ENCODE data around the gene IL16.

The IL16 gene

DNA sequence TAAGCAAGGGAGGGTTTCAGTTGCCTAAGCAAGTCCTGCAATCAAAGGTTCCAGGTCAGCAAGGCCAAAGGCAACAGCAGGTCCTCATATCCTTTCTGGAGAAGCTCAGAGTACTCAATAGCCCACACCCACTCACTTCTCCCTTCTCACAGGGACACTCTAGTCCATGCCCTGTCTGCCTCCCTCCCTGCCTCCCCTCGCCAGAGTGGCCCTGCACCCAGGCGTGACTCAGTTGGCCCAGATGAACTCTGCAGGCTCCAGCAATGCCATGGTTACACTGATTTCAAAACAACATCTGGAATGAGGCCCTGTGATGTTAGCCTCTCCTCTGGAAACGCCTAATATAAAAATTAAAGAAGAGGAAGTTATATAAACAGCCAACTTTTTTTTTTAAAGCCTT, 32.9 kb downstream of the IL16 start:
- Histone ChIP-seq H3K27me3 (replicated peaks; ENCODE audit: insufficient read depth, low read length) (no peaks in the 10 kb centered on the region), H3K79me2 (ENCODE audit: low read length) (no peaks in the 10 kb centered on the region), H3K9ac (ENCODE audit: low read length) (no peak overlapping the region), H3K9me3 (replicated peaks; ENCODE audit: insufficient read depth, low read length) (no peaks in the 10 kb centered on the region), H3K4me1 (ENCODE audit: low read length) (peaks cover 9% of the 10 kb centered on the region), H3K4me2 (ENCODE audit: low read depth, low read length) (no peak overlapping the region), H3K27ac (ENCODE audit: low read length) (no peak overlapping the region), H2AFZ (ENCODE audit: low read length) (no peak overlapping the region), H3F3A (ENCODE audit: insufficient read depth, low read length) (no peaks in the 10 kb centered on the region), H3K9me2 (replicated peaks; ENCODE audit: insufficient read depth, low read length) (no peaks in the 10 kb centered on the region), H3K4me3 (ENCODE audit: low read length) (no peak overlapping the region), H4K20me1 (ENCODE audit: insufficient read depth, low read length) (no peaks in the 10 kb centered on the region), H3K36me3 (replicated peaks; ENCODE audit: insufficient read depth, low read length) (no peaks in the 10 kb centered on the region)
- no peak for TF ChIP-seq EZH2 (optimal IDR thresholded peaks at IDR 0.05; ENCODE audit: low read depth, low read length)
- no peak for DNase-seq

DNA sequence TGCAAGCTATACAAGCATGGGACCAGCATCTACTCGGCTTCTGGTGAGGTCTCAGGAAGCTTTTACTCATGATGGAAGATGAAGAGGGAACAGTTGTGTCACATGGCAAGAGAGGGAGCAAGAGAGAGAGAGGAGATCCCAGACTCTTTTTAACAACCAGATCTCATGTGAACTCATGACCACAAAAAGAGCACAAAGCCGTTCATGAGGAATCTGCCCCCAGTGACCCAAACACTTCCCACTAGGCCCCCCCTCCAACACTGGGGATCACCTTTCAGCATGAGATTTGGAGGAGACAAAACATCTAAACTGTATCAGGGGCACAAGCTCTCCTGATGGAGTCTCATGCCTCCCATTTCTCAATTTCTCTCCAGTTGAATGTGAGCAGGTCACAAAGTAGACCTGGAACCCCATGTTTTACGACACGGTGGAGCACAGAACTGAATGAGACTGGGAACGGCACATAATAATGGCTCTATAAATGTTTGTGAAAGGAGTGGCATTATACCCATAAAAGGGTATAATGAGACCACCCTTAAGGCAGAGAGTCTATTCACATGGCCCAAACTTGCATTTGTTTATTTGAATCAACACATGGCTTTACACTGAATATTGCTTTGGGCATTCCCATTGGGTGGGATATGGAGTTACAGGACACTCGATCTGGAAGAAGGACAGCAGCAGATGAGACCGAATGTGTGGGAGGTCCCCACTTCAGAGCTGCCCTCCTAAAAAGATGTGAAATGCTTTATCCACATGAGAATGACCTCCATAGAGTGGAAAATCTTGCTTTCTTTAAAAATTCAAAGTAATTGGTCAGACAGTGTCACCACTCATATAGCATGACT, 38.8 kb downstream of the IL16 start:
- no peak overlapping the region for H2AFZ ChIP-seq (ENCODE audit: low read length)
- no peaks in the 10 kb centered on the region for H3K9me2 ChIP-seq (replicated peaks; ENCODE audit: insufficient read depth, low read length)
- no peaks in the 10 kb centered on the region for H4K20me1 ChIP-seq (ENCODE audit: insufficient read depth, low read length)
- no peak for DNase-seq
- H3F3A ChIP-seq (ENCODE audit: insufficient read depth, low read length) = no peaks in the 10 kb centered on the region
- H3K4me3 ChIP-seq (ENCODE audit: low read length) = no peak overlapping the region
- TF ChIP-seq EZH2phosphoT487 (IDR thresholded peaks at IDR 0.05; ENCODE audit: low read length) = no peak
- TF ChIP-seq, protein P1, sequence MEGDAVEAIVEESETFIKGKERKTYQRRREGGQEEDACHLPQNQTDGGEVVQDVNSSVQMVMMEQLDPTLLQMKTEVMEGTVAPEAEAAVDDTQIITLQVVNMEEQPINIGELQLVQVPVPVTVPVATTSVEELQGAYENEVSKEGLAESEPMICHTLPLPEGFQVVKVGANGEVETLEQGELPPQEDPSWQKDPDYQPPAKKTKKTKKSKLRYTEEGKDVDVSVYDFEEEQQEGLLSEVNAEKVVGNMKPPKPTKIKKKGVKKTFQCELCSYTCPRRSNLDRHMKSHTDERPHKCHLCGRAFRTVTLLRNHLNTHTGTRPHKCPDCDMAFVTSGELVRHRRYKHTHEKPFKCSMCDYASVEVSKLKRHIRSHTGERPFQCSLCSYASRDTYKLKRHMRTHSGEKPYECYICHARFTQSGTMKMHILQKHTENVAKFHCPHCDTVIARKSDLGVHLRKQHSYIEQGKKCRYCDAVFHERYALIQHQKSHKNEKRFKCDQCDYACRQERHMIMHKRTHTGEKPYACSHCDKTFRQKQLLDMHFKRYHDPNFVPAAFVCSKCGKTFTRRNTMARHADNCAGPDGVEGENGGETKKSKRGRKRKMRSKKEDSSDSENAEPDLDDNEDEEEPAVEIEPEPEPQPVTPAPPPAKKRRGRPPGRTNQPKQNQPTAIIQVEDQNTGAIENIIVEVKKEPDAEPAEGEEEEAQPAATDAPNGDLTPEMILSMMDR (IDR thresholded peaks at IDR 0.05; ENCODE audit: low read length) = no peak
- TF ChIP-seq EZH2 (optimal IDR thresholded peaks at IDR 0.05; ENCODE audit: low read depth, low read length) = no peak
- H3K79me2 ChIP-seq (ENCODE audit: low read length) = no peaks in the 10 kb centered on the region
- no peaks in the 10 kb centered on the region for H3K36me3 ChIP-seq (replicated peaks; ENCODE audit: insufficient read depth, low read length)
- H3K9me3 ChIP-seq (replicated peaks; ENCODE audit: insufficient read depth, low read length) = no peaks in the 10 kb centered on the region
- no peaks in the 10 kb centered on the region for H3K27me3 ChIP-seq (replicated peaks; ENCODE audit: insufficient read depth, low read length)
- H3K4me1 ChIP-seq (ENCODE audit: low read length) = no peaks in the 10 kb centered on the region
- H3K9ac ChIP-seq (ENCODE audit: low read length) = no peak overlapping the region
- H3K4me2 ChIP-seq (ENCODE audit: low read depth, low read length) = no peak overlapping the region
- H3K27ac ChIP-seq (ENCODE audit: low read length) = no peak overlapping the region

DNA sequence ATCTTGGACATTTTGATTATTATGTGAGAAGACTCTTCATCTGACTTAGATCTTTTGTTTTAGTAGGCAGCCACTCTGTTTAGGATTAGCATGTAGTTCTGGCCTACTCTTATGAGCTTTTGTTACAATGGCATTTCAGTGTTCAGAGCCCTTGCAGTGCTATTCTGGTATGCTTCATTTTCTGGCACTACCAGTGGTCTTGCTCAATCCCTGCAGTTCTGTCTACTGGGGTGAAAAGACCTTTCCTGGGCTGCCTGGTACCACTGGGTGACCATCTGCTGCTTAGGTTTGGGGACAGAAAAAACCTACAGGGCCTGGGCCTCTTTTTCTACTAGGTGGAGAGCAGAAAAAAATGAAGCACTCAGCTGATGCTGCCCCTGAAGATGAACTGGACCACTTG, 42.5 kb downstream of the IL16 start:
- DNase-seq = no peak
- Histone ChIP-seq H3K4me3 (ENCODE audit: low read length) (no peak overlapping the region), H3K9ac (ENCODE audit: low read length) (no peak overlapping the region), H3K79me2 (ENCODE audit: low read length) (no peaks in the 10 kb centered on the region), H3K9me2 (replicated peaks; ENCODE audit: insufficient read depth, low read length) (no peaks in the 10 kb centered on the region), H3F3A (ENCODE audit: insufficient read depth, low read length) (no peaks in the 10 kb centered on the region), H3K36me3 (replicated peaks; ENCODE audit: insufficient read depth, low read length) (no peaks in the 10 kb centered on the region), H3K4me1 (ENCODE audit: low read length) (no peaks in the 10 kb centered on the region), H2AFZ (ENCODE audit: low read length) (no peak overlapping the region), H3K27me3 (replicated peaks; ENCODE audit: insufficient read depth, low read length) (no peaks in the 10 kb centered on the region), H3K9me3 (replicated peaks; ENCODE audit: insufficient read depth, low read length) (no peaks in the 10 kb centered on the region), H3K4me2 (ENCODE audit: low read depth, low read length) (no peak overlapping the region), H3K27ac (ENCODE audit: low read length) (no peak overlapping the region), H4K20me1 (ENCODE audit: insufficient read depth, low read length) (no peaks in the 10 kb centered on the region)
- TF ChIP-seq, protein P1 (IDR thresholded peaks at IDR 0.05; ENCODE audit: low read length) = no peak
- TF ChIP-seq EZH2 (optimal IDR thresholded peaks at IDR 0.05; ENCODE audit: low read depth, low read length) (no peak), EZH2phosphoT487 (IDR thresholded peaks at IDR 0.05; ENCODE audit: low read length) (no peak)

DNA sequence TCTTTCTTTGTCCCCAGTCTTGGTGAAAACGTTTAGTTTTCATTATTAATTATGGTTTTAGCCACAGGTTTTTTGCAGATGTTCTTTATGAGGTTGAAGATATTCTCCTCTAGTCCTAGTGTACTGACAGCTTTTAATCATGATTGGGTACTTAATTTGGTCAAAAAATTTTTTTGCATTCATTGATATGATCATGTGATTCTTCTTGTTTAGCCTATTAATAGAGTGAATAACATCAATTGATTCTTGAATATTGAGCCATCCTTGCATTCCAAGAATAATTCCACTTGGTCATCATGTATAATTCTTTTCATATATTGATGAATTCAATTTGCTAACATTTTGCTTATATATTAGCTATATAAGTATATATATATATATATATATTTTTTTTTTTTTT, 46.1 kb downstream of the IL16 start:
- no peaks in the 10 kb centered on the region for H3K27me3 ChIP-seq (replicated peaks; ENCODE audit: insufficient read depth, low read length)
- H3F3A ChIP-seq (ENCODE audit: insufficient read depth, low read length) = no peaks in the 10 kb centered on the region
- H3K4me3 ChIP-seq (ENCODE audit: low read length) = no peak overlapping the region
- H3K4me2 ChIP-seq (ENCODE audit: low read depth, low read length) = no peak overlapping the region
- no peaks in the 10 kb centered on the region for H4K20me1 ChIP-seq (ENCODE audit: insufficient read depth, low read length)
- H3K36me3 ChIP-seq (replicated peaks; ENCODE audit: insufficient read depth, low read length) = no peaks in the 10 kb centered on the region
- no peak overlapping the region for H3K9ac ChIP-seq (ENCODE audit: low read length)
- TF ChIP-seq, protein P1 (IDR thresholded peaks at IDR 0.05; ENCODE audit: low read length) = no peak
- TF ChIP-seq EZH2phosphoT487 (IDR thresholded peaks at IDR 0.05; ENCODE audit: low read length) (no peak), EZH2 (optimal IDR thresholded peaks at IDR 0.05; ENCODE audit: low read depth, low read length) (no peak)
- H3K27ac ChIP-seq (ENCODE audit: low read length) = no peak overlapping the region
- no peaks in the 10 kb centered on the region for H3K4me1 ChIP-seq (ENCODE audit: low read length)
- H3K9me3 ChIP-seq (replicated peaks; ENCODE audit: insufficient read depth, low read length) = no peaks in the 10 kb centered on the region
- DNase-seq = no peak
- H3K79me2 ChIP-seq (ENCODE audit: low read length) = no peaks in the 10 kb centered on the region
- no peaks in the 10 kb centered on the region for H3K9me2 ChIP-seq (replicated peaks; ENCODE audit: insufficient read depth, low read length)
- H2AFZ ChIP-seq (ENCODE audit: low read length) = no peak overlapping the region
